GM21381 (cell line): Measurements from ENCODE around the gene KBTBD2.
A peak's percentile ranks its signal among the peaks of the same experiment; 100 is the strongest.
"Not testable (repeated sequence)": the region's sequence is repeated elsewhere in the genome, so short reads cannot be mapped to it uniquely, and the experiment has no call there.

Experiments
- ATAC-seq: cut with Tn5 transposase; IDR thresholded peaks from one replicate; pipeline ENCODE4 v1.9.1; 2021; ENCODE audit warnings: mild to moderate bottlenecking, moderate library complexity; ENCODE audit not compliant: unreplicated experiment

KBTBD2 gene

DNA sequence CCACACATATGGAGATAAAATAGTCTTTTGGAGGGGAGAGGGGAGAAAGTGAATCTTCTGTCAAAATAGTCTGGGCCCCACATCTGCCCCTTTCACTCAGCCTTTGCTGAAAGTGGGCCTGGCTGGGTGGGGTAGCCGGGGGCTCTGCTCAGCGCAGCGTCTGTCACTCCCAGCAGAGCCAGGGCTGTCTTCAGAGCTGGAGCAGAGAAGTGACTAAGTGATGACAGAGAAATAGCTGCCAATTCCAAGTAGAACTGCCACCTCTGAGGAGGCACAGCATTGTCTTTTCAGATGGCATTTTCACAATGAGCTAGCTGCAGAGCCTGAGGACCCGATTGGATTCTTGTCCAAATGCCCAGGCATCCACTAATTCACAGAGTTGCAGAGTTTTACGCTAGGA lies 34.5 kb downstream of the KBTBD2 start:
- ATAC-seq, result not testable (repeated sequence)

- ATAC-seq, result not testable (repeated sequence)
Observed at GRCh38 chr7:32855837-32856775, 35.5 kb downstream of the KBTBD2 start.

DNA sequence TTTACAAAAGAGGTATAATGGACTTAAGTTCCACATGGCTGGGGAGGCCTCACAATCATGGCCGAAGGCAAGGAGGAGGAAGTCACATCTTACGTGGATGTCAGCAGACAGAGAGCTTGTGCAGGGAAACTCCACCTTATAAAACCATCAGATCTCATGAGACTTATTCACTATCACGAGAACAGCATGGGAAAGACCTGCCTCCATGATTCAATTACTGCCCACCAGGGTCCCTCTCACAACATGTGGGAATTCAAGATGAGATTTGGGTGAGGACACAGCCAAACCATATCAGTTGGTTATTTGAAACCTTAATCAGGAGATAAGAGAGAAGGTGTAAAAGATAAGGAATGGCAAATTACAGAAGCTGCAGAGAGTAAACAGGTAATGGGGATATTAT lies 40.9 kb downstream of the KBTBD2 start:
- ATAC-seq, result not testable (repeated sequence)

GRCh38 chr7:32848655-32849054 lies 42.9 kb downstream of the KBTBD2 start:
- ATAC-seq, result not testable (repeated sequence)

- ATAC-seq, result peak; percentile 100
Observed at GRCh38 chr7:32846630-32847225, 44.8 kb downstream of the KBTBD2 start.

DNA sequence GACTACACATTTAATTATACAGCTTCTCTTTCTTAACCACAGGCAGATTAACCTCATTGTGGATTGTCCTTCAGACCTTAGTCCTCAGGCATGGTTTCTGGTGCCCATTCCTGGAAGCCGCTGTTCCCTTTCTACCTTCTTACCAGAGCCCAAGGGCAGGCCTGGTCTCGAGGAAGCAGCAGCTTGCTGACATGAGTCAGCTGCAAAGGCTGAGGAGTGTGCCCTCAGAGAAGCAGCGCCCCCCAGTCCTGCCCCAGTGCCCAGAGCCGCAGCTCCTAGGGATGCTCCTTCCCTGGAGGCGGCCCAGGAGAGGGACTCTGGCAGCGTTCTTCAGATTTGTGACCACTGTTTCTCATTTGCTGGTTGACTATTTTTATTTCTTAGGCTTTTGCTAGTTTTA lies 46.8 kb downstream of the KBTBD2 start:
- ATAC-seq, result not testable (repeated sequence)

- ATAC-seq, result not testable (repeated sequence)
Observed at GRCh38 chr7:32843763-32844162, 47.8 kb downstream of the KBTBD2 start.

DNA sequence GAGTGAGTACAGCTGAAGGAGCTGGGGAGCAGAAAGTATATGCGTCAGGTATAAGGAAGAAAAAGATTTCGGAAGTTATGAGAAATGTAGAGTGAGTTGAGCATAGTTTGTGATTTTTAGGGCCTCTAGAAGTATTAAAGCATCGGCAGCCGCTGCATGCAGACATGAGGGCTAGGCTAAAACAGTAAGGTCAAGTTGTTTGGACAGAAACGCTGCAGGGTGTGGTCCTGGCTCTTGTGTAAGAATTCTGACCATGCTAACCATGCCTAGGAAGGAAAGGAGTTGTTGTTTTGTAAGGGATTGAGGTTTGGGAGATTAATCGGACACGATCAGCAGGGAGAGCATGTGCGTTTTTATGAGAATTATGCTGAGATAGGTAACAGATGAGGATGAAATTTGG lies 51.7 kb downstream of the KBTBD2 start:
- not testable (repeated sequence) for ATAC-seq

DNA sequence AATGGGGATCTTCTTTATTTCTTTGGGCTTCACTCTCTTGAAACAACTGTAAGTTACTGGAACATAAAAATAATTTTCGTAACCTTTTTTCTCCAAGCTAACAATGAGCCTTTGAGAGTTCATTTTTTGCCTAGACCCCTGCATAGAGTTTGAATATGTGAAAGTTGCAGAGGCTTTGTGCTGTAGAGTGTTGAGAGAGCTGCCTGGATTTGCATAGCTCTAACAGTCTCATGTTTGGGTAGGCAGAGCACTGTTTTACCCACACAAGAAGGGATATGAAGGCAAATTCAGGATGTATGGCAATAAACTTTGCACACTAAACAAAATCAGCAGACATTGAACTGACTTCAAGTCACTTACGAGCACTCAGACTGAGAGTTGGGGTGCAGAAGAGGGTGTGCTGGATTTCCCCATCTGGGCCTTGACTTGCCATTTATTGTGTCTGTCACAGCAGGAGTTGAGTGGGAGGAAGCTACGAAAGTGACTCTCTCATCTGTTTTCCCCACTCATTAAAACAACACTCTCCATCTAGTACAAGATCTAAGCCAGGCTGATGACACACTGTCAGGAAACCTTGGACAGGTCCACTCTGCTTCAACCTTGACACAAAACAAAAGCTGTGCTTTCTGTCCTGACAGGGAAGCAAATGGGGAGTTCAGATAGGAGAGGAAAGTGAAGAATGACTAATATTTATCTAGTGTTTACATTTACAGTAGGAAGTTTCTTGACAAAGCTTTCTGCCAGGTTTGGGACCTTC lies 62.4 kb downstream of the KBTBD2 start:
- ATAC-seq, result not testable (repeated sequence)
